ENCODE results near the gene TMCC1.

DNA sequence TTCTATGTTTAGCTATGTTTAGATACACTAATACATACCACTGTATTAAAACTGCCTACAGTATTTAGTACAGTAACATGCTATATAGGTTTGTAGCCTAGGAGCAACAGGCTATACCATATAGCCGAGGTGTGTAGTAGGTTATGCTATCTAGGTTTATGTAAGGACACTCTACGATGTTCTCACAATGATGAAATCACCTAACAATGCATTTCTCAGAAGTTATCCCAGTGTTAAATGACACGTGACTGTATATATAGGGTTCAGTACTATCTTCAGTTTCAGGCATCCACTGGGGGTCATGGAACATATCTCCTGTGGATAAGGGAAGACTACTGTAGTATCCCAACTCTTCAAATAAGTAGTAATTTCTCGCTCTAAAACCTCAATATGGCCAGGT is 97.4 kb downstream of the TMCC1 start:
- TF ChIP-seq FOXM1 (IDR thresholded peaks at IDR 0.05; ENCODE audit: borderline replicate concordance) (no peak), PKNOX1 (IDR thresholded peaks at IDR 0.05) (no peak), SP1 (IDR thresholded peaks at IDR 0.05) (no peak), NFRKB (IDR thresholded peaks at IDR 0.05) (no peak), ZNF384 (IDR thresholded peaks at IDR 0.05) (no peak), SUZ12 (IDR thresholded peaks at IDR 0.05) (no peak), ARNT (IDR thresholded peaks at IDR 0.05) (no peak), BHLHE40 (IDR thresholded peaks at IDR 0.05; ENCODE audit: borderline replicate concordance) (no peak), FOXK2 (IDR thresholded peaks at IDR 0.05) (no peak)
